ENCODE results near the gene KCNJ6.
"Not testable (repeated sequence)": the region's sequence is repeated elsewhere in the genome, so short reads cannot be mapped to it uniquely, and the experiment has no call there.

DNA sequence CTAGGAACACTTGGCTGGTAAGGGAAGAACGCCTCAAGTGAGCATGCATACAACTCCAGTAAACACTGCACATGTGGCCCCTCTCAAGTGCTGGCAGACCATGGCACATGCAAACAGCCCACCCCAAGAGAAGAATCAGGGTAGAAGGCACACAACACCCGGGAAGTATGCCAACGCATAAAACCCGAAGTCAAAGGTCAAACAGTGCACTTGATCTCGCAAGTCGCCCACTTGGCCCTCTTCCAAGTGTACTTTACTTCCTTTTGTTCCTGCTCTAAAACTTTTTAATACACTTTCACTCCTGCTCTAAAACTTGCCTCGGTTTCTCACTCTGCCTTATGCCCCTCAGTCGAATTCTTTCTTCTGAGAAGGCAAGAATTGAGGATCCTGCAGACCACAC, 4.0 kb upstream of the KCNJ6 start:
- TF ChIP-seq, protein P1, sequence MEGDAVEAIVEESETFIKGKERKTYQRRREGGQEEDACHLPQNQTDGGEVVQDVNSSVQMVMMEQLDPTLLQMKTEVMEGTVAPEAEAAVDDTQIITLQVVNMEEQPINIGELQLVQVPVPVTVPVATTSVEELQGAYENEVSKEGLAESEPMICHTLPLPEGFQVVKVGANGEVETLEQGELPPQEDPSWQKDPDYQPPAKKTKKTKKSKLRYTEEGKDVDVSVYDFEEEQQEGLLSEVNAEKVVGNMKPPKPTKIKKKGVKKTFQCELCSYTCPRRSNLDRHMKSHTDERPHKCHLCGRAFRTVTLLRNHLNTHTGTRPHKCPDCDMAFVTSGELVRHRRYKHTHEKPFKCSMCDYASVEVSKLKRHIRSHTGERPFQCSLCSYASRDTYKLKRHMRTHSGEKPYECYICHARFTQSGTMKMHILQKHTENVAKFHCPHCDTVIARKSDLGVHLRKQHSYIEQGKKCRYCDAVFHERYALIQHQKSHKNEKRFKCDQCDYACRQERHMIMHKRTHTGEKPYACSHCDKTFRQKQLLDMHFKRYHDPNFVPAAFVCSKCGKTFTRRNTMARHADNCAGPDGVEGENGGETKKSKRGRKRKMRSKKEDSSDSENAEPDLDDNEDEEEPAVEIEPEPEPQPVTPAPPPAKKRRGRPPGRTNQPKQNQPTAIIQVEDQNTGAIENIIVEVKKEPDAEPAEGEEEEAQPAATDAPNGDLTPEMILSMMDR (IDR thresholded peaks at IDR 0.05; ENCODE audit: low read depth, low read length), result not testable (repeated sequence)
- not testable (repeated sequence) for TF ChIP-seq POLR2A (IDR thresholded peaks at IDR 0.05; ENCODE audit: extremely low read depth, insufficient read length)
- TF ChIP-seq, protein P2, sequence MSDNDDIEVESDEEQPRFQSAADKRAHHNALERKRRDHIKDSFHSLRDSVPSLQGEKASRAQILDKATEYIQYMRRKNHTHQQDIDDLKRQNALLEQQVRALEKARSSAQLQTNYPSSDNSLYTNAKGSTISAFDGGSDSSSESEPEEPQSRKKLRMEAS (IDR thresholded peaks at IDR 0.05; ENCODE audit: low read depth, low read length), result not testable (repeated sequence)
